Measurements from ENCODE around the gene CACNA2D4.

- TF ChIP-seq CTCF (conservative IDR thresholded peaks at IDR 0.05 in 1 of 2, IDR thresholded peaks at IDR 0.05 in 1 of 2; ENCODE audit: low read depth in 1 of 2, low read length in 2 of 2) (no peak), EZH2 (IDR thresholded peaks at IDR 0.05; ENCODE audit: low read length, missing control alignments) (peak; percentile 24)
These were observed 98.1 kb downstream of the CACNA2D4 start, which contains the start of gene LRTM2 for GRCh38 chr12:1820191-1820895.
